NCI-H2029 (cell line): ENCODE results near the gene PROCA1.
"Not testable (repeated sequence)": the region's sequence is repeated elsewhere in the genome, so short reads cannot be mapped to it uniquely, and the experiment has no call there.

Source experiments
- DNase-seq: peaks from one replicate; lab custom pipeline; 2025; lab: John Stamatoyannopoulos, UW

Gene PROCA1

DNA sequence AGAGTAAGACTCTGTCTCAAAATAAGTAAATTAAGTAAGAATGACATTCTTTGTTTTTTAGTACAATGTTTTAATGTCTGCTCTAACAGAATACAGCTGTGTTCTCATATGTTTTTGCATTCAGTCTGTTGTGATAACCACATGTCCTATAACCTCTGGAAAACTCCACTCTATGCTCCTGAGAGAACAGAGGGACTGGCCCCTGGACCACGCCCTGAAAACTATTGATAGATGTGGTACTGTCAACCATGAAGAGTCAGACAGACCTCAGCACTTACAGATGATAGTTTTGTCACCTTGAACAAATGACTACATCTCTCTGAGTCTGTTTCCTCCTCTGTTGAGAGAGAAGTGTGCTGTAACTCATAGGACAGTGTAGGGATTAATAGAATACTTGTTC lies 41.8 kb downstream of the PROCA1 start:
- DNase-seq: no peak

DNA sequence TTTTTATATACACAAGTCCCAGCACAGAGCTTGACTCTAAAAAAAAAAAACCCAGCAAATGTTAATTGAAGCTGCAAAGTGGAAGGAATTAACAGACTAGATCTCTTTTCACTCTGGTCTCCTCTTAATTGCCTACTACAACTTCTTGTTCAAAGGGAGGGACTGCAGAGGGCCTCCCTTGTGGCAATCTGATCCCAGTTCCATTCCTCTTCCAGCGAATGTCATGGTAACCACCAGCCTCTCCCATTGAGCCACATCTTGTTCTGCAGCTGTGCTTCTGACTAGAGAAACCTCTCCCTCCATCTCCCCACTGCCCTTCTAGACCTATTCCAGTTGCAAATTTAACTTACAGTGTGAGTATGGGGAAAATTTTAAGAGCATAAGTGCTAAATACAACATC lies 43.8 kb downstream of the PROCA1 start:
- DNase-seq: no peak

DNA sequence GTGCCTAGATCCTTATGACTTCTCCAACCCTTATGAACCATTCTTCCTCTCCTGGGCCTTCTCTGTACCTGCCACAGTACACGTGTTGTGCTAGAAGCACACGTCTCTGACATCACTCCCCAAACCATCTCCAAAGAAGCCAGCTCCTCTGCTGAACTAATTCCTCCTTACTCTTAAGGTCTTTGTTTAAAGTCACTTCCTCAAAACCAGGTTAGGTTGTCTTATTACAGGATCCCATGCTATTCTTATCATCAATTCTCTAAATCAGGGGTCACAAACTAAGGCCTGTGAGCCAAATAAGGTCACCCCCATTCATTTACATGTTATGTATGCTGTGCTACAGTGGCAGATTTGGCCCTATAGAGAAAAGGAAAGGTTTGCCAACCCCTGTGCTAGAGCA lies 45.7 kb downstream of the PROCA1 start:
- no peak for DNase-seq

DNA sequence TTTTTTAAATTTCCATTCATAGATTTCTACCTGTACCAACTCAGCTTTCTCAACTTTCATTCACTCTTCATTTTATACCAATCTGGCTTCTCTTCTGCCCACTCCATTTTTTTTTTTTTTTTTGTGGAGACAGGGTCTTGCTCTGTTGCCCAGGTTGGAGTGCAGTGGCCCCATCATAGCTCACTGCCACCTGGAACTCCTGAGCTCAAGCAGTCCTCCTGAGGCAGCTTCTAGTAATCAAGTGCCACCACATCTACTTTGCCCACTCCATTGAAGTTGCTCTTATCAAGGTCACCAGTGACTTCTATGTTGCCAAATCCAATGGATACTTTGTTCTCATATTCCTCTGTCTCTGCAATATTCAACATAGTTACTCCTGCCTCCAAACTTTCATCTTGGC lies 48.0 kb downstream of the PROCA1 start:
- no peak for DNase-seq

DNA sequence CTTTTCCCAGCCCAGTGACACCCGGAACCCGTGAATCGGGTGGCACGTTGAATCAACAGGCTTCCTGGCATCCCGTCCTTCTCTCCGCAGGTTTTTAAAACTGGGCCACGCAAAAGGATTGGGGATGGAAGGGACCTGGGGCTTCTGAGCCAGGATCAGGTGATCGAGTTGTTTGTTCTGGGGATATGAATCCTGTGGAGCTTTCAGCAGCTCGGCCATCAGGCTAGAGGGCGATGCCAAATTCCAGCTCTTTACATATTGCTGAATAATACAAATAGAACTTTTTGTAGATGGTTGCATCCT lies 49.2 kb downstream of the PROCA1 start:
- DNase-seq: no peak

DNA sequence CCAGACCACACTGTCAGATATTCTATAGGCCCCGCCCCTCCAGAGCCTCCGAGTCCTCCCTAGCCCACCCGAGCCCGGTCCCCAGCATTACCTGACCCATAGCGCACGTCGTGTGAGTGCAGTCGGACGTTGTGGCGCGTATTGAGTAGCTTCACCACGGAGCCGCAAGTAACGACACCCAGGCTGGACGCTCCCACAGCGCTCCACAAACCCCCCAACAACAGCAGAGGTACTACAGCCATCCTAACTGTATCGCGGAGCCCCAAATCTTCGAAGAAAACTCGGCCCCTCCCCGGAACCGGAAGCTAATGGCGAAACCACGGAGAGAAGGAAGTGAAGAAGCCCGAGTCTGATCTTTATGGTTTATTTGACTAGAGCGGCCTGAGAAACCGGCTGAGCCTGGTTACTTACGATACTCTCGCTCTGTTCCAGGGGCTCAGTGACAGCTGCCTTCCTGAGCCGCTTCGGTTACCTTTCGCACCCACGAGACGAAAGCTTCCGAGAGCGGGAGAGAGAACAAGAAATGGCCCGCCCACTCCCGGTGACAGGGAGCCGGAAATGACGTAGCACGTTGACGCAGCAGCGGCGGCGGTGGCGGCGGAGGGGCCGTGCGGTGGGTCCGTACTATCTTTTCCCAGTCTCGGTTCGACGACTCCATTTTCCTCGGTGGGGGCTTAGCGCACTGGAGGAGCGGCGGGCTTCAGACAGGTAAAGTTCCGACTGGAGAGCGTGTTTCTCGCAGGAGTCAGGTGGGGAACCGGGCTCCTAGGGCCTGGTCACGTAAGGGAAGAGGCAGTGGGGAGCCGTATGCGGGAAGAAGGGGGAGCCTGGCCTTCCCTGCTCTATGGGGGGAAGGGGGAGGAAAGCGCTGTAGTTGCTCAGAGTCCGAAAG lies 49.8 kb downstream of the PROCA1 start, which contains the start of the genes SDF2 and SUPT6H:
TSS of gene SDF2 (minus strand) at position 272 of the 892 bp plus-strand sequence. CDS start at position 242, 30 bp downstream.
TSS of gene SUPT6H (plus strand) at position 571 of the 892 bp plus-strand sequence. CDS start 11,197 bp downstream, outside the sequence.
- DNase-seq: peak; percentile 75

DNA sequence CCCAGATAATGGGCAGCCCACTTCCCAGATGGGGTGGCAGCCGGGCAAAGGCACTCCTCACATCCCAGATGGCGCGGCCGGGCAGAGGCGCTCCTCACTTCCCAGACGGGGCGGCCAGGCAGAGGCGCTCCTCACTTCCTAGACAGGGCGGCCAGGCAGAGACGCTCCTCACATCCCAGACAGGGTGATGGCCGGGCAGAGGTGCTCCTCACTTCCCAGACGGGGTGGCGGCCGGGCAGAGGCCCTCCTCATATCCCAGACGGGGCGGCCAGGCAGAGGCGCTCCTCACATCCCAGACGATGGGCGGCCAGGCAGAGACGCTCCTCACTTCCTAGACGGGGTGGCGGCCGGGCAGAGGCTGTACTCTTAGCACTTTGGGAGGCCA lies 52.2 kb downstream of the PROCA1 start:
- DNase-seq: not testable (repeated sequence)

DNA sequence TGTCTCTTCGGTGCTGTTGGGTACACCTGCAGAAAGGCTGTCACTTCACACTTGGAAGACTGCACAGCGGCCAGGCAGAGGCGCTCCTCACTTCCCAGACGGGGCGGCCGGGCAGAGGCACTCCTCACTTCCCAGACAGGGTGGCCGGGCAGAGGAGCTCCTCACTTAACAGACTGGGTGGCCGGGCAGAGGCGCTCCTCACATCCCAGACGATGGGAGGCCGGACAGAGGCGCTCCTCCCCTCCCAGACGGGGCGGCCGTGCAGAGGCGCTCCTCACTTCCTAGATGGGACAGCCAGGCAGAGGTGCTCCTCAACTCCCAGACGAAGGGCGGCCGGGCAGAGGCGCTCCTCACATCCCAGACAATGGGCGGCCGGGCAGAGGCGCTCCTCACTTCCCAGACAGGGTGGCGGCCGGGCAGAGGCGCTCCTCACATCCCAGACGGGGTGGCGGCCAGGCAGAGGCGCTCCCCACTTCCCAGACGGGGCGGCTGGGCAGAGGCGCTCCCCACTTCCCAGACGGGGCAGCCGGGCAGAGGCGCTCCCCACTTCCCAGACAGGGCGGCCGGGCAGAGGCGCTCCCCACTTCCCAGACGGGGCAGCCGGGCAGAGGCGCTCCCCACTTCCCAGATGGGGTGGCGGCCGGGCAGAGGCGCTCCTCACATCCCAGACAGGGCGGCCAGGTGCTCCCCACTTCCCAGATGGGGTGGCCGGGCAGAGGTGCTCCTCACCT lies 52.8 kb downstream of the PROCA1 start:
- not testable (repeated sequence) for DNase-seq

DNA sequence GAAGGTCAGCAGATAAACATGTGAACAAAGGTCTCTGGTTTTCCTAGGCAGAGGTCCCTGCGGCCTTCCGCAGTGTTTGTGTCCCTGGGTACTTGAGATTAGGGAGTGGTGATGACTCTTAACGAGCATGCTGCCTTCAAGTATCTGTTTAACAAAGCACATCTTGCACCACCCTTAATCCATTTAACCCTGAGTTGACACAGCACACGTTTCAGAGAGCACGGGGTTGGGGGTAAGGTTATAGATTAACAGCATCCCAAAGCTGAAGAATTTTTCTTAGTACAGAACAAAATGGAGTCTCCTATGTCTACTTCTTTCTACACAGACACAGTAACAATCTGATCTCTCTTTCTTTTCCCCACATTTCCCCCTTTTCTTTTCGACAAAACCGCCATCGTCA lies 53.3 kb downstream of the PROCA1 start:
- not testable (repeated sequence) for DNase-seq

DNA sequence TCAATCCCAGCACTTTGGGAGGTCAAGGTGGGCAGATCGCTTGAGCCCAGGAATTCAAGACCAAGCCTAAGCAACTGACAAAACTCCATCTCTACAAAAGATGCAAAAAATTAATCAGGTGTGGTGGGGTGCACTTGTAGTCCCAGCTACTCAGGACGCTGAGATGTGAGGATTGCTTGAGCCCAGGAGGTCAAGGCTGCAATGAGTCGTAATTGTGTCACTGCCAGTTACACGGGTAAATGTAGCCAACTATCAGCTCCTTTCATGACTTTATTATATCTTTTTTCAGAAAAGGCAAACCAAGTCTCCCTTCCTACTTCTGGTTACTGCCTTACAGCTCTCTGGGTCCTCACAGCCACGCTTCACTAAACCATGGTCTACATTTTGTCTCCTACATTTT lies 53.9 kb downstream of the PROCA1 start:
- DNase-seq: no peak

DNA sequence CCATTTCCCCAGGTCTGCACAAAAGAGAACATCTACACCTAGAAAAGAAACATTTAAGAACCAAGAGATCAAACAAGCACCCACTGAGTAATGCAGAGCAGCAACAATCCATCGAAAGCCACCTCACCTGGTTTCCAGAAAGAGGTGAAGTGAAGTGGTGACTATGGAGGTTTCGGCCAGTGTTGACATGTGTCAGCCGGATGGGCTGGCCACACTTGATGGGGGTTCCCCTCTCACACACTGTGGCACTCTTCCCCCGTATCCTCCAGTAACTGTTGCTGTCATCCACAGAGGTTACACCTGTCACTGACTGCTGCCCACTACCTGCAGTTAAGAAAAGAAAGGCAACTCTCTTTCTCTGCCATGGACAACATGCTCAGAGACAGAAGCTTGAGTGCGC lies 56.5 kb downstream of the PROCA1 start:
- no peak for DNase-seq
